DOHH2 (cell line): ENCODE data around the gene CTRL.

Source experiments
- EZH2phosphoT487 ChIP-seq: fragments of 200-600 bp; sonication (generic); IDR thresholded peaks from 2 replicates; pipeline ENCODE4 v1.6.1; 2017; ENCODE audit warnings: borderline replicate concordance, mild to moderate bottlenecking, antibody characterized with exemption, low read length, moderate library complexity, mixed read lengths
- TF ChIP-seq, protein P1 (sequence below): fragments of 200-600 bp; sonication (generic); IDR thresholded peaks from one replicate; pipeline ENCODE4 v1.5.1; 2014; ENCODE audit warnings: antibody characterized with exemption, mild to moderate bottlenecking, low read depth, low read length; ENCODE audit not compliant: poor library complexity, severe bottlenecking

DNA sequence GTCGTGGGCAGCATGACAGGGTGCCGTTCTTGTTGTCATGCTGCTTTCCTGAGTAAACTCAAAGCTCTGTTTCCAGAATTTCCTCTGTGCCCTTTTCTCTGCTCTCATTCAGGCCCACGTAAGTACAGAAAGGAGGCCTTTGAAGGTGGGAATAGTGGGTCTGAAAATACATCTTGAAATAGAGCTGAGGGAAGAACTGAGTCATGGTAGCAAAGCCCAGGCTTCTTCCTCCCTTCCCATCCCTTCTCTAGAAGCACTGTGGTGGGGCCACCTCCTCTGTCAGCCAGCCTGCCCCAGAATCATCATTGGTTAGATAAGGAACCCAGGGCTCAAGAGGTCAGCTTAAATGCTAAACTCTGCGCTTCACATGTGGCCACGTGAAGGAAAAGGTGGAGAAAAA, 9.4 kb downstream of the CTRL start:
- TF ChIP-seq, protein P1, sequence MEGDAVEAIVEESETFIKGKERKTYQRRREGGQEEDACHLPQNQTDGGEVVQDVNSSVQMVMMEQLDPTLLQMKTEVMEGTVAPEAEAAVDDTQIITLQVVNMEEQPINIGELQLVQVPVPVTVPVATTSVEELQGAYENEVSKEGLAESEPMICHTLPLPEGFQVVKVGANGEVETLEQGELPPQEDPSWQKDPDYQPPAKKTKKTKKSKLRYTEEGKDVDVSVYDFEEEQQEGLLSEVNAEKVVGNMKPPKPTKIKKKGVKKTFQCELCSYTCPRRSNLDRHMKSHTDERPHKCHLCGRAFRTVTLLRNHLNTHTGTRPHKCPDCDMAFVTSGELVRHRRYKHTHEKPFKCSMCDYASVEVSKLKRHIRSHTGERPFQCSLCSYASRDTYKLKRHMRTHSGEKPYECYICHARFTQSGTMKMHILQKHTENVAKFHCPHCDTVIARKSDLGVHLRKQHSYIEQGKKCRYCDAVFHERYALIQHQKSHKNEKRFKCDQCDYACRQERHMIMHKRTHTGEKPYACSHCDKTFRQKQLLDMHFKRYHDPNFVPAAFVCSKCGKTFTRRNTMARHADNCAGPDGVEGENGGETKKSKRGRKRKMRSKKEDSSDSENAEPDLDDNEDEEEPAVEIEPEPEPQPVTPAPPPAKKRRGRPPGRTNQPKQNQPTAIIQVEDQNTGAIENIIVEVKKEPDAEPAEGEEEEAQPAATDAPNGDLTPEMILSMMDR: no peak
- TF ChIP-seq EZH2phosphoT487: no peak
